Neural progenitor cell (in vitro differentiated cells): Measurements from ENCODE around the gene NHERF1.

ENCODE experiments used
- EZH2 ChIP-seq: fragments of 200-600 bp; sonication (generic); IDR thresholded peaks from 2 replicates; pipeline ENCODE4 v1.6.1; 2017; ENCODE audit warnings: antibody characterized with exemption, mild to moderate bottlenecking, moderate library complexity
- EZH2phosphoT487 ChIP-seq: fragments of 200-600 bp; sonication (generic); IDR thresholded peaks from 2 replicates; pipeline ENCODE4 v1.6.1; 2017; ENCODE audit warnings: antibody characterized with exemption
- TF ChIP-seq, protein P1 (sequence below): fragments of 200-600 bp; sonication (generic); IDR thresholded peaks from 2 replicates; pipeline ENCODE4 v1.5.1; 2017; ENCODE audit warnings: antibody characterized with exemption, mild to moderate bottlenecking

DNA sequence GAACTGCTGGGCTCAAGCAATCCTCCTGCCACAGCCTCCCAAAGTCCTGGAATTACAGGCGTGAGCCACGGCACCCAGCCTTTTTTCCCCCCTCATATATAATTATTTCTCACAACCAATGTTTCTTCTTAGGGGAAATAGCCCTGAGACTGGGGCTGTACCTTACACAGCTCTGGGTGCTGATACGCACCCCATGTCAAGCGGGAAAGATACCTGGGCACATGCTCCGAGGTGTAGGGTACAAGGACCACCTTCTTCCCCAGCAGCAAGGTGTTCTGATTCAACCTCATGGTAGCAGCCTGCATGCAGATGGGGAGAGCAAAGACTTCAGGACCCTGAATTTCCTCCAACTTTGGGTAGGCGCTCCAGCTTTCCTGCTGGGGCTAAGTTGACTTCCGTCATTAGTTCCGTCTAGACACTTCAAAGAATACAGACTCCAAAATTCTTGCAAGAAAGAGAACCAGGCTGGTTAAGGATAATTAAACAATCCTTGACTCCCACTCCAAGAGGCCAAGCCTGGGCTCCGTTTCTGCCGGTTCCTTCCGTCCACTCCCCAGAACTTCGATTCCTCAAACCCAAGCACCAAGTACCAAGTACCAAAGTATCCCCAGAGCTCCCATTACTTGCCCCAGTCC is 27.1 kb downstream of the NHERF1 start:
- TF ChIP-seq, protein P1, sequence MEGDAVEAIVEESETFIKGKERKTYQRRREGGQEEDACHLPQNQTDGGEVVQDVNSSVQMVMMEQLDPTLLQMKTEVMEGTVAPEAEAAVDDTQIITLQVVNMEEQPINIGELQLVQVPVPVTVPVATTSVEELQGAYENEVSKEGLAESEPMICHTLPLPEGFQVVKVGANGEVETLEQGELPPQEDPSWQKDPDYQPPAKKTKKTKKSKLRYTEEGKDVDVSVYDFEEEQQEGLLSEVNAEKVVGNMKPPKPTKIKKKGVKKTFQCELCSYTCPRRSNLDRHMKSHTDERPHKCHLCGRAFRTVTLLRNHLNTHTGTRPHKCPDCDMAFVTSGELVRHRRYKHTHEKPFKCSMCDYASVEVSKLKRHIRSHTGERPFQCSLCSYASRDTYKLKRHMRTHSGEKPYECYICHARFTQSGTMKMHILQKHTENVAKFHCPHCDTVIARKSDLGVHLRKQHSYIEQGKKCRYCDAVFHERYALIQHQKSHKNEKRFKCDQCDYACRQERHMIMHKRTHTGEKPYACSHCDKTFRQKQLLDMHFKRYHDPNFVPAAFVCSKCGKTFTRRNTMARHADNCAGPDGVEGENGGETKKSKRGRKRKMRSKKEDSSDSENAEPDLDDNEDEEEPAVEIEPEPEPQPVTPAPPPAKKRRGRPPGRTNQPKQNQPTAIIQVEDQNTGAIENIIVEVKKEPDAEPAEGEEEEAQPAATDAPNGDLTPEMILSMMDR = no peak
- TF ChIP-seq EZH2 (no peak), EZH2phosphoT487 (no peak)
